Ishikawa (cell line): ENCODE measurements around the gene FAM200C.

Experiments
- CEBPB ChIP-seq: IDR thresholded peaks from 2 replicates; pipeline ENCODE4 v1.6.1; 2012
- EGR1 ChIP-seq: IDR thresholded peaks from 2 replicates; pipeline ENCODE4 v1.6.1; 2012
- EP300 ChIP-seq: IDR thresholded peaks from 2 replicates; pipeline ENCODE4 v1.6.1; 2012; ENCODE audit warnings: borderline replicate concordance
- NFIC ChIP-seq: IDR thresholded peaks from 2 replicates; pipeline ENCODE4 v1.6.1; 2012
- RAD21 ChIP-seq: IDR thresholded peaks from 2 replicates; pipeline ENCODE4 v1.6.1; 2012; ENCODE audit warnings: low read depth
- TEAD4 ChIP-seq: IDR thresholded peaks from 2 replicates; pipeline ENCODE4 v1.6.1; 2012
- YY1 ChIP-seq: IDR thresholded peaks from 2 replicates; pipeline ENCODE4 v1.6.1; 2012; ENCODE audit warnings: low read depth
- ZBTB7A ChIP-seq: IDR thresholded peaks from 2 replicates; pipeline ENCODE4 v1.6.1; 2012; ENCODE audit warnings: low read depth
- TF ChIP-seq, protein P1 (sequence below): IDR thresholded peaks from 2 replicates; pipeline ENCODE4 v1.6.1; 2012; ENCODE audit warnings: low read depth, mild to moderate bottlenecking
- TF ChIP-seq, protein P2 (sequence below): IDR thresholded peaks from 2 replicates; pipeline ENCODE4 v1.6.1; 2012
- TF ChIP-seq, protein P3 (sequence below): IDR thresholded peaks from 2 replicates; pipeline ENCODE4 v1.6.1; 2012

DNA sequence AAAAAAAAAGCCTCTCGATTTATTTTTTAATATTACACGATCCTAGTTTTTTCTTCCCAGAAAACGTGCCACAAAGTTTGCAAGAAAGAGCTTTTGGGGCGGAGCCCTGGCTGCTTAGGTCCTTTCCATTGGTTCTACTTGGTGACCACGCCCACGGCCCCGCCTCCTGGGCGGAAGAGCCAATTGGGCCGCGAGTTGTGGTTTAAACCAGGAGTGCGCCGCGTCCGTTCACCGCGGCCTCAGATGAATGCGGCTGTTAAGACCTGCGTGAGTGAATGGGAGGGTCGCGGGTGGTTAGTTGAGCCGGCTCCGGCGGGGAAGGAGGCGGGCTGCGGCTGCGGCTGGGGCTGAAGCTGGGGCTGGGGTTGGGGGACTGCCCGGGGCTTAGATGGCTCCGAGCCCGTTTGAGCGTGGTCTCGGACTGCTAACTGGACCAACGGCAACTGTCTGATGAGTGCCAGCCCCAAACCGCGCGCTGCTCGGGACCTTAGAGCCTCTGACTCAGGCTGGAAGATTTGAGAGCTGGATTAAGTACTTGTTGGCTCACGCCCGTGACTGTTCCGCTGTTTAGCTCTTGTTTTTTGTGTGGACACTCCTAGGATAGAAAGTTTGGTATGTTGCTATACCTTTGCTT, 21.9 kb upstream of the FAM200C start, which contains the start of gene PTTG1:
- TF ChIP-seq, protein P1, sequence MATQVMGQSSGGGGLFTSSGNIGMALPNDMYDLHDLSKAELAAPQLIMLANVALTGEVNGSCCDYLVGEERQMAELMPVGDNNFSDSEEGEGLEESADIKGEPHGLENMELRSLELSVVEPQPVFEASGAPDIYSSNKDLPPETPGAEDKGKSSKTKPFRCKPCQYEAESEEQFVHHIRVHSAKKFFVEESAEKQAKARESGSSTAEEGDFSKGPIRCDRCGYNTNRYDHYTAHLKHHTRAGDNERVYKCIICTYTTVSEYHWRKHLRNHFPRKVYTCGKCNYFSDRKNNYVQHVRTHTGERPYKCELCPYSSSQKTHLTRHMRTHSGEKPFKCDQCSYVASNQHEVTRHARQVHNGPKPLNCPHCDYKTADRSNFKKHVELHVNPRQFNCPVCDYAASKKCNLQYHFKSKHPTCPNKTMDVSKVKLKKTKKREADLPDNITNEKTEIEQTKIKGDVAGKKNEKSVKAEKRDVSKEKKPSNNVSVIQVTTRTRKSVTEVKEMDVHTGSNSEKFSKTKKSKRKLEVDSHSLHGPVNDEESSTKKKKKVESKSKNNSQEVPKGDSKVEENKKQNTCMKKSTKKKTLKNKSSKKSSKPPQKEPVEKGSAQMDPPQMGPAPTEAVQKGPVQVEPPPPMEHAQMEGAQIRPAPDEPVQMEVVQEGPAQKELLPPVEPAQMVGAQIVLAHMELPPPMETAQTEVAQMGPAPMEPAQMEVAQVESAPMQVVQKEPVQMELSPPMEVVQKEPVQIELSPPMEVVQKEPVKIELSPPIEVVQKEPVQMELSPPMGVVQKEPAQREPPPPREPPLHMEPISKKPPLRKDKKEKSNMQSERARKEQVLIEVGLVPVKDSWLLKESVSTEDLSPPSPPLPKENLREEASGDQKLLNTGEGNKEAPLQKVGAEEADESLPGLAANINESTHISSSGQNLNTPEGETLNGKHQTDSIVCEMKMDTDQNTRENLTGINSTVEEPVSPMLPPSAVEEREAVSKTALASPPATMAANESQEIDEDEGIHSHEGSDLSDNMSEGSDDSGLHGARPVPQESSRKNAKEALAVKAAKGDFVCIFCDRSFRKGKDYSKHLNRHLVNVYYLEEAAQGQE, result no peak
- TF ChIP-seq, protein P2, sequence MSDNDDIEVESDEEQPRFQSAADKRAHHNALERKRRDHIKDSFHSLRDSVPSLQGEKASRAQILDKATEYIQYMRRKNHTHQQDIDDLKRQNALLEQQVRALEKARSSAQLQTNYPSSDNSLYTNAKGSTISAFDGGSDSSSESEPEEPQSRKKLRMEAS, result peak; percentile 79
- TF ChIP-seq YY1 (no peak), RAD21 (no peak), EGR1 (no peak), CEBPB (no peak), ZBTB7A (no peak), EP300 (no peak), TEAD4 (0 out of 2 replicates have a peak, but pooled peaks have one; percentile 12), NFIC (0 out of 2 replicates have a peak, but pooled peaks have one; percentile 13)
- TF ChIP-seq, protein P3, sequence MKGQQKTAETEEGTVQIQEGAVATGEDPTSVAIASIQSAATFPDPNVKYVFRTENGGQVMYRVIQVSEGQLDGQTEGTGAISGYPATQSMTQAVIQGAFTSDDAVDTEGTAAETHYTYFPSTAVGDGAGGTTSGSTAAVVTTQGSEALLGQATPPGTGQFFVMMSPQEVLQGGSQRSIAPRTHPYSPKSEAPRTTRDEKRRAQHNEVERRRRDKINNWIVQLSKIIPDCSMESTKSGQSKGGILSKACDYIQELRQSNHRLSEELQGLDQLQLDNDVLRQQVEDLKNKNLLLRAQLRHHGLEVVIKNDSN, result no peak
